ENCODE results near the gene ETS1.

- TF ChIP-seq EZH2 (IDR thresholded peaks at IDR 0.05; ENCODE audit: borderline replicate concordance, low read depth, low read length, poor library complexity, severe bottlenecking): no peak
- TF ChIP-seq, protein P1, sequence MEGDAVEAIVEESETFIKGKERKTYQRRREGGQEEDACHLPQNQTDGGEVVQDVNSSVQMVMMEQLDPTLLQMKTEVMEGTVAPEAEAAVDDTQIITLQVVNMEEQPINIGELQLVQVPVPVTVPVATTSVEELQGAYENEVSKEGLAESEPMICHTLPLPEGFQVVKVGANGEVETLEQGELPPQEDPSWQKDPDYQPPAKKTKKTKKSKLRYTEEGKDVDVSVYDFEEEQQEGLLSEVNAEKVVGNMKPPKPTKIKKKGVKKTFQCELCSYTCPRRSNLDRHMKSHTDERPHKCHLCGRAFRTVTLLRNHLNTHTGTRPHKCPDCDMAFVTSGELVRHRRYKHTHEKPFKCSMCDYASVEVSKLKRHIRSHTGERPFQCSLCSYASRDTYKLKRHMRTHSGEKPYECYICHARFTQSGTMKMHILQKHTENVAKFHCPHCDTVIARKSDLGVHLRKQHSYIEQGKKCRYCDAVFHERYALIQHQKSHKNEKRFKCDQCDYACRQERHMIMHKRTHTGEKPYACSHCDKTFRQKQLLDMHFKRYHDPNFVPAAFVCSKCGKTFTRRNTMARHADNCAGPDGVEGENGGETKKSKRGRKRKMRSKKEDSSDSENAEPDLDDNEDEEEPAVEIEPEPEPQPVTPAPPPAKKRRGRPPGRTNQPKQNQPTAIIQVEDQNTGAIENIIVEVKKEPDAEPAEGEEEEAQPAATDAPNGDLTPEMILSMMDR (conservative IDR thresholded peaks at IDR 0.05; ENCODE audit: low read depth, low read length): no peak
These were observed 35.6 kb downstream of the ETS1 start for GRCh38 chr11:128551611-128552335.

Data from A673 (cell line).